Measurements from ENCODE around the gene POU2AF3.
"Not testable (repeated sequence)": the region's sequence is repeated elsewhere in the genome, so short reads cannot be mapped to it uniquely, and the experiment has no call there.

Gene POU2AF3

GRCh38 chr11:111298413-111299100 lies at the start of gene POU2AF3:
Gene POU2AF3, plus strand, starts transcription at chr11:111298546. Its CDS starts 36 bp downstream, at chr11:111298582.
- H3K4me1 Mint-ChIP-seq (ENCODE audit: low read depth), result peaks cover 3% of the 10 kb centered on the region
- H3K27me3 Mint-ChIP-seq (ENCODE audit: low read depth), result peaks cover 60% of the 10 kb centered on the region
- H3K4me3 Mint-ChIP-seq, result peak within 1 kb of the TSS; percentile 29
- no peaks in the 10 kb centered on the region for H3K9me3 Mint-ChIP-seq
- H3K36me3 Mint-ChIP-seq (ENCODE audit: low read depth), result no peaks in the 10 kb centered on the region
- H3K27ac Mint-ChIP-seq, result no peak within 1 kb of the TSS

GRCh38 chr11:111250936-111251335 lies 47.4 kb upstream of the POU2AF3 start:
- H3K36me3 Mint-ChIP-seq (ENCODE audit: low read depth), result no peaks in the 10 kb centered on the region
- peaks cover 20% of the 10 kb centered on the region for H3K27me3 Mint-ChIP-seq (ENCODE audit: low read depth)
- H3K4me1 Mint-ChIP-seq (ENCODE audit: low read depth), result no peaks in the 10 kb centered on the region
- no peak overlapping the region for H3K4me3 Mint-ChIP-seq
- H3K9me3 Mint-ChIP-seq, result no peaks in the 10 kb centered on the region
- no peak overlapping the region for H3K27ac Mint-ChIP-seq

GRCh38 chr11:111253131-111253530 lies 45.2 kb upstream of the POU2AF3 start:
- Mint-ChIP-seq H3K4me3 (no peak overlapping the region), H3K27me3 (ENCODE audit: low read depth) (peaks cover 19% of the 10 kb centered on the region), H3K9me3 (no peaks in the 10 kb centered on the region), H3K4me1 (ENCODE audit: low read depth) (no peaks in the 10 kb centered on the region), H3K36me3 (ENCODE audit: low read depth) (no peaks in the 10 kb centered on the region), H3K27ac (no peak overlapping the region)

GRCh38 chr11:111253630-111254029 lies 44.7 kb upstream of the POU2AF3 start:
- H3K36me3 Mint-ChIP-seq (ENCODE audit: low read depth), result no peaks in the 10 kb centered on the region
- H3K9me3 Mint-ChIP-seq, result no peaks in the 10 kb centered on the region
- peaks cover 19% of the 10 kb centered on the region for H3K27me3 Mint-ChIP-seq (ENCODE audit: low read depth)
- no peak overlapping the region for H3K27ac Mint-ChIP-seq
- no peak overlapping the region for H3K4me3 Mint-ChIP-seq
- no peaks in the 10 kb centered on the region for H3K4me1 Mint-ChIP-seq (ENCODE audit: low read depth)

- Mint-ChIP-seq H3K4me3 (no peak overlapping the region), H3K27me3 (ENCODE audit: low read depth) (peaks cover 36% of the 10 kb centered on the region), H3K36me3 (ENCODE audit: low read depth) (no peaks in the 10 kb centered on the region), H3K27ac (no peak overlapping the region), H3K4me1 (ENCODE audit: low read depth) (no peaks in the 10 kb centered on the region), H3K9me3 (no peaks in the 10 kb centered on the region)
Observed at GRCh38 chr11:111258046-111258445, 40.3 kb upstream of the POU2AF3 start.

- H3K9me3 Mint-ChIP-seq, result no peaks in the 10 kb centered on the region
- no peak overlapping the region for H3K4me3 Mint-ChIP-seq
- peaks cover 37% of the 10 kb centered on the region for H3K27me3 Mint-ChIP-seq (ENCODE audit: low read depth)
- H3K36me3 Mint-ChIP-seq (ENCODE audit: low read depth), result no peaks in the 10 kb centered on the region
- H3K4me1 Mint-ChIP-seq (ENCODE audit: low read depth), result no peaks in the 10 kb centered on the region
- H3K27ac Mint-ChIP-seq, result no peak overlapping the region
Observed at GRCh38 chr11:111259896-111260295, 38.5 kb upstream of the POU2AF3 start.

GRCh38 chr11:111260811-111261210 lies 37.5 kb upstream of the POU2AF3 start:
- no peaks in the 10 kb centered on the region for H3K36me3 Mint-ChIP-seq (ENCODE audit: low read depth)
- peaks cover 40% of the 10 kb centered on the region for H3K27me3 Mint-ChIP-seq (ENCODE audit: low read depth)
- H3K27ac Mint-ChIP-seq, result no peak overlapping the region
- no peaks in the 10 kb centered on the region for H3K4me1 Mint-ChIP-seq (ENCODE audit: low read depth)
- no peak overlapping the region for H3K4me3 Mint-ChIP-seq
- H3K9me3 Mint-ChIP-seq, result no peaks in the 10 kb centered on the region

GRCh38 chr11:111264646-111265045 lies 33.7 kb upstream of the POU2AF3 start:
- Mint-ChIP-seq H3K27me3 (ENCODE audit: low read depth) (peaks cover 35% of the 10 kb centered on the region), H3K9me3 (no peaks in the 10 kb centered on the region), H3K36me3 (ENCODE audit: low read depth) (no peaks in the 10 kb centered on the region), H3K27ac (no peak overlapping the region), H3K4me3 (no peak overlapping the region), H3K4me1 (ENCODE audit: low read depth) (no peaks in the 10 kb centered on the region)

- no peak overlapping the region for H3K27ac Mint-ChIP-seq
- peaks cover 30% of the 10 kb centered on the region for H3K27me3 Mint-ChIP-seq (ENCODE audit: low read depth)
- no peaks in the 10 kb centered on the region for H3K36me3 Mint-ChIP-seq (ENCODE audit: low read depth)
- H3K4me1 Mint-ChIP-seq (ENCODE audit: low read depth), result no peaks in the 10 kb centered on the region
- H3K4me3 Mint-ChIP-seq, result no peak overlapping the region
- no peaks in the 10 kb centered on the region for H3K9me3 Mint-ChIP-seq
Observed at GRCh38 chr11:111265421-111265820, 32.9 kb upstream of the POU2AF3 start.

GRCh38 chr11:111268303-111268702 lies 30.0 kb upstream of the POU2AF3 start:
- H3K27ac Mint-ChIP-seq; H3K4me1 Mint-ChIP-seq (ENCODE audit: low read depth); H3K4me3 Mint-ChIP-seq; H3K27me3 Mint-ChIP-seq (ENCODE audit: low read depth); H3K36me3 Mint-ChIP-seq (ENCODE audit: low read depth); H3K9me3 Mint-ChIP-seq: not testable (repeated sequence)

- Mint-ChIP-seq H3K4me1 (ENCODE audit: low read depth) (peaks cover 5% of the 10 kb centered on the region), H3K4me3 (no peak overlapping the region), H3K27ac (no peak overlapping the region), H3K36me3 (ENCODE audit: low read depth) (no peaks in the 10 kb centered on the region), H3K9me3 (no peaks in the 10 kb centered on the region), H3K27me3 (ENCODE audit: low read depth) (peaks cover 4% of the 10 kb centered on the region)
Observed at GRCh38 chr11:111269146-111269868, 29.0 kb upstream of the POU2AF3 start.

- H3K9me3 Mint-ChIP-seq, result no peaks in the 10 kb centered on the region
- H3K27ac Mint-ChIP-seq, result no peak overlapping the region
- no peak overlapping the region for H3K4me3 Mint-ChIP-seq
- H3K36me3 Mint-ChIP-seq (ENCODE audit: low read depth), result no peaks in the 10 kb centered on the region
- H3K4me1 Mint-ChIP-seq (ENCODE audit: low read depth), result peaks cover 5% of the 10 kb centered on the region
- peaks cover 18% of the 10 kb centered on the region for H3K27me3 Mint-ChIP-seq (ENCODE audit: low read depth)
Observed at GRCh38 chr11:111272420-111272819, 25.9 kb upstream of the POU2AF3 start.

GRCh38 chr11:111282562-111283075 lies 15.7 kb upstream of the POU2AF3 start:
- Mint-ChIP-seq H3K27me3 (ENCODE audit: low read depth) (peaks cover under 1% of the 10 kb centered on the region), H3K4me3 (no peak overlapping the region), H3K9me3 (no peaks in the 10 kb centered on the region), H3K4me1 (ENCODE audit: low read depth) (no peaks in the 10 kb centered on the region), H3K36me3 (ENCODE audit: low read depth) (no peaks in the 10 kb centered on the region), H3K27ac (no peak overlapping the region)

GRCh38 chr11:111283945-111284481 lies 14.3 kb upstream of the POU2AF3 start:
- H3K9me3 Mint-ChIP-seq, result no peaks in the 10 kb centered on the region
- no peak overlapping the region for H3K4me3 Mint-ChIP-seq
- no peak overlapping the region for H3K27ac Mint-ChIP-seq
- no peaks in the 10 kb centered on the region for H3K4me1 Mint-ChIP-seq (ENCODE audit: low read depth)
- H3K36me3 Mint-ChIP-seq (ENCODE audit: low read depth), result no peaks in the 10 kb centered on the region
- no peaks in the 10 kb centered on the region for H3K27me3 Mint-ChIP-seq (ENCODE audit: low read depth)

Data from T-helper 1 cell treated with Interleukin-12 subunit alpha and Interleukin-12 subunit beta and Interleukin-4 antibody, amounts not matched to agents 30 μg/mL and 1 μg/mL, for 36 hours (primary cell).